Keratinocyte (primary cell): ENCODE results near the gene FAM53A. TPM values are rescaled to one million over a fixed set of nuclear protein-coding genes. Genes with fewer than 3 reads are reported as not detected.

Experiments
- DNase-seq: peaks from one replicate; pipeline ENCODE4 v3.0.0-alpha.2; 2011; ENCODE audit warnings: low read depth, missing footprints, low spot score
- FAIRE-seq: peaks from 2 replicates; lab custom pipeline; 2011; peaks lifted over from hg19 to GRCh38; lab: Jason Lieb, UNC
- H2AFZ ChIP-seq: 2 replicates; pipeline ENCODE4 v1.6.0; 2012; ENCODE audit warnings: low read length, control low read depth, inconsistent platforms; ENCODE audit not compliant: control insufficient read depth
- H3K27ac ChIP-seq: 2 replicates; pipeline ENCODE4 v1.5.1; 2011; ENCODE audit warnings: low read length; ENCODE audit not compliant: control insufficient read depth, insufficient read depth
- H3K27me3 ChIP-seq: 3 replicates; pipeline ENCODE4 v1.6.0; 2011; ENCODE audit warnings: low read length; ENCODE audit not compliant: control insufficient read depth, insufficient read depth; ENCODE audit errors: extremely low read depth
- H3K36me3 ChIP-seq, 2 experiments: 2 replicates in 1 of 2; 3 replicates in 1 of 2; pipeline ENCODE4 v1.5.1; 2011; ENCODE audit warnings: low read length in 2 of 2, mild to moderate bottlenecking in 1 of 2; ENCODE audit not compliant: control insufficient read depth in 2 of 2, insufficient read depth in 2 of 2; ENCODE audit errors: extremely low read depth in 1 of 2
- H3K4me1 ChIP-seq: 3 replicates; pipeline ENCODE4 v1.5.1; 2011; ENCODE audit warnings: low read length; ENCODE audit not compliant: control insufficient read depth, insufficient read depth; ENCODE audit errors: extremely low read depth
- H3K4me2 ChIP-seq: 3 replicates; pipeline ENCODE4 v1.6.0; 2011; ENCODE audit warnings: low read depth, low read length; ENCODE audit not compliant: control insufficient read depth, insufficient read depth; ENCODE audit errors: extremely low read depth
- H3K4me3 ChIP-seq, 3 experiments: fragments of 200-600 bp in 1 of 3; sonication (generic) in 1 of 3; 2 replicates in 2 of 3; 3 replicates in 1 of 3; pipeline ENCODE4 v1.5.1; 2011 to 2016; ENCODE audit warnings: low read length in 3 of 3, mild to moderate bottlenecking in 3 of 3, control low read depth in 2 of 3, inconsistent platforms in 1 of 3, low read depth in 1 of 3, mixed read lengths in 1 of 3, mixed run types in 1 of 3, moderate library complexity in 1 of 3; ENCODE audit not compliant: control insufficient read depth in 2 of 3, insufficient read depth in 2 of 3; ENCODE audit errors: extremely low read depth in 1 of 3
- H3K79me2 ChIP-seq: 2 replicates; pipeline ENCODE4 v1.6.0; 2012; ENCODE audit warnings: low read length; ENCODE audit not compliant: control insufficient read depth, insufficient read depth
- H3K9ac ChIP-seq: 3 replicates; pipeline ENCODE4 v1.6.0; 2011; ENCODE audit warnings: low read length; ENCODE audit not compliant: control insufficient read depth, insufficient read depth; ENCODE audit errors: extremely low read depth
- H3K9me1 ChIP-seq: 3 replicates; pipeline ENCODE4 v1.6.0; 2011; ENCODE audit warnings: low read length; ENCODE audit not compliant: control insufficient read depth, insufficient read depth; ENCODE audit errors: extremely low read depth
- H3K9me3 ChIP-seq: 2 replicates; pipeline ENCODE4 v1.5.1; 2012; ENCODE audit warnings: low read depth, low read length; ENCODE audit not compliant: control insufficient read depth
- H4K20me1 ChIP-seq: 3 replicates; pipeline ENCODE4 v1.6.0; 2011; ENCODE audit warnings: low read length; ENCODE audit not compliant: control insufficient read depth, insufficient read depth; ENCODE audit errors: extremely low read depth
- EZH2 ChIP-seq: IDR thresholded peaks from one replicate; pipeline ENCODE4 v1.6.1; 2012; ENCODE audit warnings: inconsistent platforms, mild to moderate bottlenecking, low read length, moderate library complexity
- dilution Hi-C: fragments of 300-500 bp; cut with MboI; formaldehyde crosslinking; loops from one replicate; pipeline ENCODE4 v1.7.0; 2020; ENCODE audit warnings: low sequenced_read_pairs; ENCODE audit not compliant: extremely low pct_ligation_motif_present
- polyA plus RNA-seq, 5 experiments: library from polyadenylated mRNA; depleted of rRNA in 3 of 5; stranded (reverse) in 3 of 5; stranded (forward) in 1 of 5; unstranded in 1 of 5; fragments of >200 nt; gene quantifications; 1 replicate in 1 of 5; 2 replicates in 3 of 5; 3 replicates in 1 of 5; pipeline versions ENCODE4 v1.2.1 to v1.2.3, GENCODE V29; 2011 to 2012; ENCODE audit warnings: missing spikeins in 2 of 5, low read depth in 1 of 5, low replicate concordance in 1 of 5
- TF ChIP-seq, protein P1 (sequence below), 3 experiments: IDR thresholded peaks in 1 of 3; conservative IDR thresholded peaks in 1 of 3; optimal IDR thresholded peaks in 1 of 3; 2 replicates in 2 of 3; 3 replicates in 1 of 3; pipeline versions ENCODE3 to v1.5.1; 2011; ENCODE audit warnings: low read length in 3 of 3, mild to moderate bottlenecking in 3 of 3, moderate library complexity in 2 of 3, control low read depth in 1 of 3, inconsistent platforms in 1 of 3; ENCODE audit not compliant: insufficient read depth in 2 of 3; ENCODE audit errors: extremely low read depth in 1 of 3

Gene FAM53A
- polyA plus RNA-seq, 1 donor (not counting 4 experiments of a cell fraction or from before 2014, with no cell fraction given), result 0.50 TPM

DNA sequence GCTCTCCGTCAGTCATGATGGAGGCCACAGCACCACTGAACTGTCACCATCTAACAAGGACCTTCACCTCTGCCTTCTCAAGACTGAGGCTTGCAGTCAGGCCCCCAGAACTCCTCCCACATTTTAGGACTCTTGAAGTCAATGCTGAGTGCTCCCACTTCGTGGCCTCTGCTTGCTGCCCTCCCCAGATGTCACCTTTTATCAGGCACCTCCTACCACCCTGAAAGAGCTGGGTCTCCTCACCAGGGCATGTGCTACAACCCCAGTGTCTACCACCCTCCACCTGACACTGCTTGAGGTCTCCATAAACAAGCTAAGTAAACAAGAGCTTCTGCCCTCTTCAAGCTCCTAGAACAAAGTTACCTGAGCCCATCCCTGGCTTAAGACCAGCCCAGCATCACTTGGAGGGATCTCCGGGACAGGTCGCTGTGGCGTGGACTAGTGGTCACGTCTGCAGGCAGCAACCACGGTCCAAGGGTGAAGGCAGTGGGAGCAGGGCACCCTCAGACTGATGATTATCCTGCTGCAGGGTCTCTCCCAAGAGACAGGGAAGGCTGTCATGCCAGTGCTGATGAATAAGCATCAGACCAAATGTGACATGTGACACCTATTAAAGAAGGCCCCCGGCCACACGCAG, 7.7 kb upstream of the FAM53A start:
- no peak overlapping the region for H3K9ac ChIP-seq
- no peaks in the 10 kb centered on the region for H3K9me3 ChIP-seq
- no peak overlapping the region for H2AFZ ChIP-seq
- H3K4me1 ChIP-seq, result no peaks in the 10 kb centered on the region
- H3K79me2 ChIP-seq, result no peaks in the 10 kb centered on the region
- FAIRE-seq (no peak), DNase-seq (no peak)
- H3K36me3 ChIP-seq, result peaks cover 39 to 41% of the 10 kb centered on the region in 2 experiments
- peaks cover 3% of the 10 kb centered on the region for H4K20me1 ChIP-seq
- no peak overlapping the region for H3K4me2 ChIP-seq
- TF ChIP-seq, protein P1, sequence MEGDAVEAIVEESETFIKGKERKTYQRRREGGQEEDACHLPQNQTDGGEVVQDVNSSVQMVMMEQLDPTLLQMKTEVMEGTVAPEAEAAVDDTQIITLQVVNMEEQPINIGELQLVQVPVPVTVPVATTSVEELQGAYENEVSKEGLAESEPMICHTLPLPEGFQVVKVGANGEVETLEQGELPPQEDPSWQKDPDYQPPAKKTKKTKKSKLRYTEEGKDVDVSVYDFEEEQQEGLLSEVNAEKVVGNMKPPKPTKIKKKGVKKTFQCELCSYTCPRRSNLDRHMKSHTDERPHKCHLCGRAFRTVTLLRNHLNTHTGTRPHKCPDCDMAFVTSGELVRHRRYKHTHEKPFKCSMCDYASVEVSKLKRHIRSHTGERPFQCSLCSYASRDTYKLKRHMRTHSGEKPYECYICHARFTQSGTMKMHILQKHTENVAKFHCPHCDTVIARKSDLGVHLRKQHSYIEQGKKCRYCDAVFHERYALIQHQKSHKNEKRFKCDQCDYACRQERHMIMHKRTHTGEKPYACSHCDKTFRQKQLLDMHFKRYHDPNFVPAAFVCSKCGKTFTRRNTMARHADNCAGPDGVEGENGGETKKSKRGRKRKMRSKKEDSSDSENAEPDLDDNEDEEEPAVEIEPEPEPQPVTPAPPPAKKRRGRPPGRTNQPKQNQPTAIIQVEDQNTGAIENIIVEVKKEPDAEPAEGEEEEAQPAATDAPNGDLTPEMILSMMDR (optimal IDR thresholded peaks at IDR 0.05 in 1 of 3, IDR thresholded peaks at IDR 0.05 in 1 of 3, conservative IDR thresholded peaks at IDR 0.05 in 1 of 3; ENCODE audit: extremely low read depth in 1 of 3, insufficient read depth in 2 of 3, low read length in 3 of 3), result no peak
- no peak for TF ChIP-seq EZH2
- dilution Hi-C loops, result no loop called here
- H3K27me3 ChIP-seq, result no peaks in the 10 kb centered on the region
- no peaks in the 10 kb centered on the region for H3K9me1 ChIP-seq
- H3K27ac ChIP-seq, result no peak overlapping the region
- H3K4me3 ChIP-seq, result no peak overlapping the region

DNA sequence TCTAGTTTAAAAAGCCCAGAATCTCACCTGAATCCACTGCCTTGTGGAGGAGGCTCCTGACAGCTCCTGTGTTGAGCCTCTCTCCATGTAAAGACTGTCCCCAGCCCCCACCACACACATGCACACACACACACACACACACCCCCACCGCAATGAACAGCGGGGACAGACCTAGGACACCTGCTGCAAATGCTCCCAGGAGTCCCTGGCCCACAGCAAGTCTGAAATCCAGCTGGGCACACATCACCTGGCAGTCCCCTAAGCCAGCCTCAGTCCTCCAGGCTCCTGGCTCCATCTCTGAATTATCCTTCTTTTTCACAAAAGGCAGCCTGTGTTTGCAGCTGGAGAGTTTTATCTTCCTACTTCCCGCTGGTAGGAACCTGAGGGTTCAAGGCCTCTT, 6.6 kb upstream of the FAM53A start:
- Histone ChIP-seq H4K20me1 (peaks cover 3% of the 10 kb centered on the region), H2AFZ (no peak overlapping the region), H3K79me2 (no peaks in the 10 kb centered on the region), H3K36me3 (peaks cover 33 to 37% of the 10 kb centered on the region in 2 experiments), H3K27ac (no peak overlapping the region), H3K4me3 (no peak overlapping the region), H3K9ac (no peak overlapping the region), H3K4me1 (no peaks in the 10 kb centered on the region), H3K27me3 (no peaks in the 10 kb centered on the region), H3K9me1 (no peaks in the 10 kb centered on the region), H3K9me3 (no peaks in the 10 kb centered on the region), H3K4me2 (no peak overlapping the region)
- dilution Hi-C loops, result no loop called here
- DNase-seq, result no peak
- TF ChIP-seq, protein P1 (optimal IDR thresholded peaks at IDR 0.05 in 1 of 3, IDR thresholded peaks at IDR 0.05 in 1 of 3, conservative IDR thresholded peaks at IDR 0.05 in 1 of 3; ENCODE audit: extremely low read depth in 1 of 3, insufficient read depth in 2 of 3, low read length in 3 of 3), result no peak
- no peak for TF ChIP-seq EZH2
- FAIRE-seq, result no peak
